ENCODE results near the gene ABTB2.

ABTB2 gene

DNA sequence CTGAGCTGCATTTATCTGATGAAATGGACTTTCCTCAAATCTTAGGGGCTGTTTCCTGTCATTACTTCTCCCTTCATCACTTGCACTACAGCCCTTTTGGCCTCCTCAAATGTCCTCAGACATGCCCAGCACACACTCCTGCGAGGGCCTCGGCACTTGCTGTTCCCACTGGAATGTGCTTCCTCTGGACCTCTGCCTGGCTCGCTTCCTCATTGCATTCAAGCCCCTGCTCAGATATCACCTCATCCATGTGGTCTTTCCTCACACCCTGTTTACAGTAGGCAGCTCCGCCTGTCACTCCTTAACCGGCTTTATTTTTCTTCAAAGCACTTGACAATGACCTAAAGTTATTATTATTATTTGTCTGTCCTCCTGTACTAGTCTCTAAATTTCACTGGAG, 243.3 kb downstream of the ABTB2 start:
- TF ChIP-seq REST (IDR thresholded peaks at IDR 0.05; ENCODE audit: insufficient read depth in 1 of 2, low read depth in 2 of 2, low read length in 2 of 2) (no peak), POLR2AphosphoS5 (IDR thresholded peaks at IDR 0.05; ENCODE audit: low read depth, low read length) (no peak), SIN3A (IDR thresholded peaks at IDR 0.05; ENCODE audit: borderline replicate concordance, insufficient read depth, low read length) (no peak), FOXP2 (optimal IDR thresholded peaks at IDR 0.05; ENCODE audit: borderline replicate concordance, extremely low read depth, extremely low read length, insufficient read depth) (no peak), TAF1 (IDR thresholded peaks at IDR 0.05; ENCODE audit: borderline replicate concordance, insufficient read depth, low read length) (no peak)

DNA sequence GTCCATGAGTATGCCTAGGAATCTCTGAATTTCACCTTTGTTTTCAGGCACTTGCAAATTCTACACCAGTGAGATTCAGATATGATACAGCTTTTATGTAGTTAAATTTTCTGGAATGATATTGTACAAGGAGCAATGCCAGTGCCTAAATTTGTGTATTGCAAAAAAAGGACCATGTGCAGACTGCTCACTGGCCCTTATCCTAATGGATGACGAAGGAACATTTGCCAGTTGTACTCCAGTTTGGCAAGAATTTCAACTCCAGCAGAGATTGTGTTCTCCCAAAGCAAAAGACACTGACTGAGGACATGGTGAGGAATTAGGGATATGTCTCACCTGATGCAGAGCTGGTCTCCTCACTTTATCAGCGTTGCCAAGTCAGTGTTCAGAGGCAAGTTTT, 243.8 kb downstream of the ABTB2 start:
- TF ChIP-seq POLR2AphosphoS5 (IDR thresholded peaks at IDR 0.05; ENCODE audit: low read depth, low read length) = no peak
- TF ChIP-seq FOXP2 (optimal IDR thresholded peaks at IDR 0.05; ENCODE audit: borderline replicate concordance, extremely low read depth, extremely low read length, insufficient read depth) = no peak
- no peak for TF ChIP-seq TAF1 (IDR thresholded peaks at IDR 0.05; ENCODE audit: borderline replicate concordance, insufficient read depth, low read length)
- no peak for TF ChIP-seq SIN3A (IDR thresholded peaks at IDR 0.05; ENCODE audit: borderline replicate concordance, insufficient read depth, low read length)
- no peak for TF ChIP-seq REST (IDR thresholded peaks at IDR 0.05; ENCODE audit: insufficient read depth in 1 of 2, low read depth in 2 of 2, low read length in 2 of 2)

- TF ChIP-seq SIN3A (IDR thresholded peaks at IDR 0.05; ENCODE audit: borderline replicate concordance, insufficient read depth, low read length) = no peak
- no peak for TF ChIP-seq REST (IDR thresholded peaks at IDR 0.05; ENCODE audit: insufficient read depth in 1 of 2, low read depth in 2 of 2, low read length in 2 of 2)
- TF ChIP-seq POLR2AphosphoS5 (IDR thresholded peaks at IDR 0.05; ENCODE audit: low read depth, low read length) = no peak
- TF ChIP-seq FOXP2 (optimal IDR thresholded peaks at IDR 0.05; ENCODE audit: borderline replicate concordance, extremely low read depth, extremely low read length, insufficient read depth) = no peak
- no peak for TF ChIP-seq TAF1 (IDR thresholded peaks at IDR 0.05; ENCODE audit: borderline replicate concordance, insufficient read depth, low read length)
These were observed 246.0 kb downstream of the ABTB2 start for GRCh38 chr11:34111722-34112270.

DNA sequence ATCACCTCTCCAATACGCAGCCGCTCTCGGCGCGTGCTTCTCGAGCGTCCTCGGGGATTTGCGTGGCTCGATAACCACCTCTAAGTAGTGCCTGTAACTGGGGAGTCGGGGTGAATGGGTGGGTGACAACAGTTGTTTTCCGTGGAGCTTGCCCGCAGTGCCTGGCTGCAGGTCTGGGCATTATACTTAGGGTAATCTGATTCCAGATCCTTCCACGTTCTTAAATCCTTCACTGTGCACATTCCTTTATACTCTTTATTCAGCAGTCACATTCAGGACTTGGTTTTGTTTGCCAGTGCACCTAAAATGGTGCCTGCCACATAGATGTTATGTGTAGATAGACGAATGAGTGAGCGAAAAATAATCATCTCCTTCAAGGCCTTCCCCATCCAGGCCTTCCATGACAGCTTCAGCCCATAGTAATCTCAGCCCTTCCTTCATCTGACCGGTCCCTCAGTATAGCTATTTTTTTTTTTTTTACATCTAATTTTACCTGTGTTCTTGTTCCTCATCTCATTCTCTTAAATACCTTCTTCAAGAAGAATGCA, 251.8 kb downstream of the ABTB2 start:
- TF ChIP-seq POLR2AphosphoS5 (IDR thresholded peaks at IDR 0.05; ENCODE audit: low read depth, low read length) (no peak), FOXP2 (optimal IDR thresholded peaks at IDR 0.05; ENCODE audit: borderline replicate concordance, extremely low read depth, extremely low read length, insufficient read depth) (no peak), TAF1 (IDR thresholded peaks at IDR 0.05; ENCODE audit: borderline replicate concordance, insufficient read depth, low read length) (no peak), SIN3A (IDR thresholded peaks at IDR 0.05; ENCODE audit: borderline replicate concordance, insufficient read depth, low read length) (no peak), REST (IDR thresholded peaks at IDR 0.05; ENCODE audit: insufficient read depth in 1 of 2, low read depth in 2 of 2, low read length in 2 of 2) (no peak)

Data from PFSK-1 (cell line).